ENCODE data around the gene PLXDC2.

GRCh38 chr10:20302033-20302432 lies 485.8 kb downstream of the PLXDC2 start:
- TF ChIP-seq POLR2A (IDR thresholded peaks at IDR 0.05) (no peak), CTCF (IDR thresholded peaks at IDR 0.05) (no peak)

Measured in Peyer's patch (tissue), 4 donors.